Type B pancreatic cell (in vitro differentiated cells): Measurements from ENCODE around the gene EIF4ENIF1. TPM values are rescaled to one million over a fixed set of nuclear protein-coding genes. Genes with fewer than 3 reads are reported as not detected.

Source experiments
- DNase-seq: peaks from one replicate; pipeline ENCODE4 v3.0.0; 2021; ENCODE audit warnings: mixed read lengths; ENCODE audit not compliant: unreplicated experiment; ENCODE audit errors: extremely low spot score
- H3K27ac Mint-ChIP-seq: 2 replicates; pipeline ENCODE4 v1.8.0; 2021; ENCODE audit warnings: mild to moderate bottlenecking, mixed read lengths
- H3K27me3 Mint-ChIP-seq: 2 replicates; pipeline ENCODE4 v1.8.0; 2021; ENCODE audit warnings: mixed read lengths
- H3K36me3 Mint-ChIP-seq: 2 replicates; pipeline ENCODE4 v1.8.0; 2021; ENCODE audit warnings: mixed read lengths
- H3K4me1 Mint-ChIP-seq: one replicate; pipeline ENCODE4 v1.8.0; 2021; ENCODE audit warnings: mixed read lengths; ENCODE audit not compliant: unreplicated experiment
- H3K4me3 Mint-ChIP-seq: 2 replicates; pipeline ENCODE4 v1.8.0; 2021; ENCODE audit warnings: mild to moderate bottlenecking, mixed read lengths
- H3K9me3 Mint-ChIP-seq: 2 replicates; pipeline ENCODE4 v1.8.0; 2021; ENCODE audit warnings: mixed read lengths
- long read RNA-seq: library from polyadenylated mRNA; unstranded; transcript quantifications from one replicate; pipeline ENCODE4 v2.0.0, GENCODE V29; 2020
- total RNA-seq: library from RNA; stranded (reverse); gene quantifications from 2 replicates; pipeline ENCODE4 v1.2.1, GENCODE V29; 2021; ENCODE audit warnings: low replicate concordance
- TF ChIP-seq, protein P1 (sequence below): fragments of 200-600 bp; sonication (generic); conservative IDR thresholded peaks from 2 replicates; pipeline ENCODE4 v1.5.0; 2021; ENCODE audit warnings: antibody characterized with exemption, mild to moderate bottlenecking

Gene EIF4ENIF1, protein sequence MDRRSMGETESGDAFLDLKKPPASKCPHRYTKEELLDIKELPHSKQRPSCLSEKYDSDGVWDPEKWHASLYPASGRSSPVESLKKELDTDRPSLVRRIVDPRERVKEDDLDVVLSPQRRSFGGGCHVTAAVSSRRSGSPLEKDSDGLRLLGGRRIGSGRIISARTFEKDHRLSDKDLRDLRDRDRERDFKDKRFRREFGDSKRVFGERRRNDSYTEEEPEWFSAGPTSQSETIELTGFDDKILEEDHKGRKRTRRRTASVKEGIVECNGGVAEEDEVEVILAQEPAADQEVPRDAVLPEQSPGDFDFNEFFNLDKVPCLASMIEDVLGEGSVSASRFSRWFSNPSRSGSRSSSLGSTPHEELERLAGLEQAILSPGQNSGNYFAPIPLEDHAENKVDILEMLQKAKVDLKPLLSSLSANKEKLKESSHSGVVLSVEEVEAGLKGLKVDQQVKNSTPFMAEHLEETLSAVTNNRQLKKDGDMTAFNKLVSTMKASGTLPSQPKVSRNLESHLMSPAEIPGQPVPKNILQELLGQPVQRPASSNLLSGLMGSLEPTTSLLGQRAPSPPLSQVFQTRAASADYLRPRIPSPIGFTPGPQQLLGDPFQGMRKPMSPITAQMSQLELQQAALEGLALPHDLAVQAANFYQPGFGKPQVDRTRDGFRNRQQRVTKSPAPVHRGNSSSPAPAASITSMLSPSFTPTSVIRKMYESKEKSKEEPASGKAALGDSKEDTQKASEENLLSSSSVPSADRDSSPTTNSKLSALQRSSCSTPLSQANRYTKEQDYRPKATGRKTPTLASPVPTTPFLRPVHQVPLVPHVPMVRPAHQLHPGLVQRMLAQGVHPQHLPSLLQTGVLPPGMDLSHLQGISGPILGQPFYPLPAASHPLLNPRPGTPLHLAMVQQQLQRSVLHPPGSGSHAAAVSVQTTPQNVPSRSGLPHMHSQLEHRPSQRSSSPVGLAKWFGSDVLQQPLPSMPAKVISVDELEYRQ
- total RNA-seq: 38.8 and 42.6 TPM in 2 replicates
- long read RNA-seq, partial matches to known transcripts: 11 of 20 reads
- long read RNA-seq, other reads (novel, unspliced or antisense): 7 of 20 reads

DNA sequence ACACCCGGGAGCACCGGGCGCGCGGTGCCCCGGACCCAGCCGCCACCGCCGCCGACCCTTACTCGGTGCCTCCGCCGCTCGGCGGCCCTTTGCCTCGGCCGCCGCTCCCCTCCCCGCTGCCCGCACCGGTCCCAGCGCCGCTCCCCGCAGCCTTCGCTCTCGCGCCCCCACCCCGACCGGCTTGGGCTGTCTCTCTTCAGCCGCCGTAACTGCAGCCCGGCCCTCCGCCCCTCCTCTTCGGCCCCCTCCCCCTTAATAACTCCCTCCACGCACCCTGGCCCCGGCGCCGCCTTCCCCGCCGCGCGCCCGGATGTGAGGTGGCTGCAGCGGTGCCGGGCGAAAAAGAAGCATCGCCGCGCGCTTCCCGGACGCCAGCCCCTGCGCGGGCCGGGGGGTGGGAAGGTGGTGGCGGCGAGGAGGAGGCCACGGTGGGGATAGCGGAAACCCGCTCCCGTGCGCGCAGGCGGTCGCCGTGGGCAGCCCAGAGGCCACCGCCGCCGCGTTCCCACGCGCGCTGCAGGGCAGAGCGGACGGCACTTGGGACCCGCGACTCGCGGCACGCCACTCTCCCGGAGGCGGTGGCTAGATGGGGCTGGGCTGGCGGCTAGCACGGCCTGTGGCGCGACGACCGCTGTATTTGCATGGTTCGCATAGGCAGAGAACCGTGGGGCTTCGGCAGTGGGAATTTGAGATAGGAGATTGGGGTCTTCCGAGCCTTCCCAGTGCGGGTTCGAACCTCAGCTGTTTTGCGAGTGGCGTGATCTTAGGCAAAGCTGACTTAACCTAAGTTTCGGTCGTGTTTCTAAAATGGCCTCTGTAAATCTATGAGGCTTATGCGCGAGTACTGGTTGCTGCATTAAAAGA is at the start of gene EIF4ENIF1:
EIF4ENIF1 (minus strand) TSS at position 211 of the 864 bp plus-strand sequence. CDS start 1,124 bp downstream, outside the sequence.
- peak; percentile 89 for DNase-seq
- H3K27me3 Mint-ChIP-seq: no peaks in the 10 kb centered on the region
- H3K9me3 Mint-ChIP-seq: no peaks in the 10 kb centered on the region
- peak within 1 kb of the TSS; percentile 92 for H3K4me3 Mint-ChIP-seq
- peak within 1 kb of the TSS; percentile 97 for H3K27ac Mint-ChIP-seq
- H3K4me1 Mint-ChIP-seq: peaks cover 21% of the 10 kb centered on the region
- H3K36me3 Mint-ChIP-seq: peaks cover 6% of the 10 kb centered on the region
- TF ChIP-seq, protein P1, sequence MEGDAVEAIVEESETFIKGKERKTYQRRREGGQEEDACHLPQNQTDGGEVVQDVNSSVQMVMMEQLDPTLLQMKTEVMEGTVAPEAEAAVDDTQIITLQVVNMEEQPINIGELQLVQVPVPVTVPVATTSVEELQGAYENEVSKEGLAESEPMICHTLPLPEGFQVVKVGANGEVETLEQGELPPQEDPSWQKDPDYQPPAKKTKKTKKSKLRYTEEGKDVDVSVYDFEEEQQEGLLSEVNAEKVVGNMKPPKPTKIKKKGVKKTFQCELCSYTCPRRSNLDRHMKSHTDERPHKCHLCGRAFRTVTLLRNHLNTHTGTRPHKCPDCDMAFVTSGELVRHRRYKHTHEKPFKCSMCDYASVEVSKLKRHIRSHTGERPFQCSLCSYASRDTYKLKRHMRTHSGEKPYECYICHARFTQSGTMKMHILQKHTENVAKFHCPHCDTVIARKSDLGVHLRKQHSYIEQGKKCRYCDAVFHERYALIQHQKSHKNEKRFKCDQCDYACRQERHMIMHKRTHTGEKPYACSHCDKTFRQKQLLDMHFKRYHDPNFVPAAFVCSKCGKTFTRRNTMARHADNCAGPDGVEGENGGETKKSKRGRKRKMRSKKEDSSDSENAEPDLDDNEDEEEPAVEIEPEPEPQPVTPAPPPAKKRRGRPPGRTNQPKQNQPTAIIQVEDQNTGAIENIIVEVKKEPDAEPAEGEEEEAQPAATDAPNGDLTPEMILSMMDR: no peak

DNA sequence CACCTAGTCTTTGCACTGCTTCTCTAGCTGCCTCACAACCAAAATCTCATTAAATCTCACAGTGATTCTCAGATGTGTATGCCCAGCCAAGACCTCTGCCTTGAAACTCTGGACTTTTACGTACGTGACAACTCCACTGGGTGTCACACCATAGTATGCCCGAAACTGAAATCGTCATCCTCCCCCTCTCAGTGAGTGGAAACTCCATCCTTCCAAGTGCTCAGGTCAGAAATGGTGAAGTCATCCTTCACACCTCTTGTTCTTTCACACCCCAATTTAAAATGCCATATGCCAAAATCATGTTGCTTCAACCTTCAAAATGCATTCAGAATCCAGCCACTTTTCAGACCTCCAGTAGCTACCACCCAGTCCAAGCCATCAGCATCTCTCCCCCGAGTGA is 49.2 kb upstream of the EIF4ENIF1 start:
- Mint-ChIP-seq H3K9me3 (no peaks in the 10 kb centered on the region), H3K36me3 (peaks cover 9% of the 10 kb centered on the region), H3K4me3 (no peak overlapping the region), H3K4me1 (no peaks in the 10 kb centered on the region), H3K27ac (no peak overlapping the region), H3K27me3 (no peaks in the 10 kb centered on the region)
- DNase-seq: no peak
- TF ChIP-seq, protein P1: no peak

DNA sequence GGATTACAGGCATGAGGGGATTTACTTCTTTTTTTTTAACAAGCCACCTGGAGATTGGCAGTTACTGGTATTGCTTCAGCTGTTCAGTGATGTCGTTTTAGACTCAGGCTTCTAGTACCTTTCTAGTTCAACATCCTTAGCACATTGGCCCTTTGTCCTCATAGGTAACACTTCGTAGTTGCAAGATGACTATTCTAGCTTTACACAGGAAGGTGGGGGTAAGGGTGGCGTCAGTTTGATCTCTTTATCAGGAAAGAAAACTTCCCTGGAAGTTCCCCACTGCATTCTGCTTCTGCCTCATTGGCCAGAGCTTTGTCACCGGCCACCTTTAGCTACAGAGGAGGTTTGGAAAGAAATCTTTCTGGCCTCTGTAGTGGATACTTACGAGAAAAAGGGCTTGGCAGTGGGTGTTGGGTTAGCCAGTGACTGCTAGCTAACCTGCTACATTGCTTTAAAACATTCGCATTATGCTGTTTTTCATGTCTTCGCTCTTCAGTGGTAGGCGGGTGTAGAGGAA is 47.4 kb upstream of the EIF4ENIF1 start:
- no peaks in the 10 kb centered on the region for H3K27me3 Mint-ChIP-seq
- TF ChIP-seq, protein P1: no peak
- no peaks in the 10 kb centered on the region for H3K9me3 Mint-ChIP-seq
- DNase-seq: no peak
- no peak overlapping the region for H3K4me3 Mint-ChIP-seq
- H3K36me3 Mint-ChIP-seq: peaks cover 9% of the 10 kb centered on the region
- no peak overlapping the region for H3K27ac Mint-ChIP-seq
- peaks cover 7% of the 10 kb centered on the region for H3K4me1 Mint-ChIP-seq

DNA sequence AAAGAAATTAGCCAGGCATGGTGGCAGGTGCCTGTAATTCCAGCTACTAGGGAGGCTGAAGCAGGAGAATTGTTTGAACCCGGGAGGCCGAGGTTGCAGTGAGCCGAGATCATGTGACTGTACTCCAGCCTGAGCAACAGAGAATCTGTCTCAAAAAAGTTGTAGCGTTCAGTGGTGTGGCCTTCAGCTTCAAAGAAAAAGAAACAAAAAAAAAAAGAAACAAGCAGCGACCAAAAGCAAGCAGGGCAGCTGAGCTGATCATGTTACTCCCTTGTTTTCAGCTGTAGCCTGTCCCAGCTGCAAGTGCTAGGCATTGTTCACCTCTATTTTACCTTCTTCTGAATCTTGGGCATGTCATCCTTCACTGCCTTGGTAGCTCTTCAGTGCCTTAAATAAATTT is 43.7 kb upstream of the EIF4ENIF1 start:
- no peak overlapping the region for H3K27ac Mint-ChIP-seq
- no peaks in the 10 kb centered on the region for H3K9me3 Mint-ChIP-seq
- H3K4me1 Mint-ChIP-seq: peaks cover 12% of the 10 kb centered on the region
- H3K36me3 Mint-ChIP-seq: no peaks in the 10 kb centered on the region
- no peak overlapping the region for H3K4me3 Mint-ChIP-seq
- H3K27me3 Mint-ChIP-seq: no peaks in the 10 kb centered on the region
- no peak for DNase-seq
- TF ChIP-seq, protein P1: no peak
